ENCODE results near the gene BNC2.

DNA sequence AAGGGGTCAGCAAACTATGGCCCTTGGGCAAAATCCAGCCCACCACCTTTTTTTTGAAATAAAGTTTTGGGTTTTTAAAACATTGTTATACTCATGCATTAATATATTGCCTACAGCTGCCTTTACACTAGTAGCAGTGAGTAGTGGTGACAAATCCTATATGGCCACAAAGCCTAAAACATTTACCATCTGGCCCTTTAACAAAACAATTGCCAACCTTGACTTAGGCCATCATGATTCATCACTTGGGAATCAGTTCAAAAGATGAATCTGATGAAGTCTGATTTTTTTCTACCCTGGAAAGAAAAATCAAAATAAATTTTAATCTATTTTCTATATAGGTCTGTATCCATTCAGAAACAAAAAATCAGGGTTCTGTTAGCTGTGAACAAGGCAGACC is 484.9 kb downstream of the BNC2 start:
- TF ChIP-seq, protein P1, sequence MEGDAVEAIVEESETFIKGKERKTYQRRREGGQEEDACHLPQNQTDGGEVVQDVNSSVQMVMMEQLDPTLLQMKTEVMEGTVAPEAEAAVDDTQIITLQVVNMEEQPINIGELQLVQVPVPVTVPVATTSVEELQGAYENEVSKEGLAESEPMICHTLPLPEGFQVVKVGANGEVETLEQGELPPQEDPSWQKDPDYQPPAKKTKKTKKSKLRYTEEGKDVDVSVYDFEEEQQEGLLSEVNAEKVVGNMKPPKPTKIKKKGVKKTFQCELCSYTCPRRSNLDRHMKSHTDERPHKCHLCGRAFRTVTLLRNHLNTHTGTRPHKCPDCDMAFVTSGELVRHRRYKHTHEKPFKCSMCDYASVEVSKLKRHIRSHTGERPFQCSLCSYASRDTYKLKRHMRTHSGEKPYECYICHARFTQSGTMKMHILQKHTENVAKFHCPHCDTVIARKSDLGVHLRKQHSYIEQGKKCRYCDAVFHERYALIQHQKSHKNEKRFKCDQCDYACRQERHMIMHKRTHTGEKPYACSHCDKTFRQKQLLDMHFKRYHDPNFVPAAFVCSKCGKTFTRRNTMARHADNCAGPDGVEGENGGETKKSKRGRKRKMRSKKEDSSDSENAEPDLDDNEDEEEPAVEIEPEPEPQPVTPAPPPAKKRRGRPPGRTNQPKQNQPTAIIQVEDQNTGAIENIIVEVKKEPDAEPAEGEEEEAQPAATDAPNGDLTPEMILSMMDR (IDR thresholded peaks at IDR 0.05): no peak
- no peak for TF ChIP-seq POLR2A (IDR thresholded peaks at IDR 0.05)

Measured in Peyer's patch (tissue), 4 donors.